ENCODE results near the gene PPIP5K2.

Gene PPIP5K2

GRCh38 chr5:103126557-103126956 lies 6.5 kb downstream of the PPIP5K2 start:
- no peak for TF ChIP-seq CTCF (IDR thresholded peaks at IDR 0.05; ENCODE audit: unreplicated experiment in 3 of 3)
- Mint-ChIP-seq H3K4me1 (peaks cover 14% of the 10 kb centered on the region), H3K4me3 (no peak overlapping the region), H3K27me3 (ENCODE audit: low read depth) (no peaks in the 10 kb centered on the region), H3K9me3 (no peaks in the 10 kb centered on the region), H3K36me3 (ENCODE audit: low read depth) (peaks cover 14% of the 10 kb centered on the region), H3K27ac (no peak overlapping the region)

DNA sequence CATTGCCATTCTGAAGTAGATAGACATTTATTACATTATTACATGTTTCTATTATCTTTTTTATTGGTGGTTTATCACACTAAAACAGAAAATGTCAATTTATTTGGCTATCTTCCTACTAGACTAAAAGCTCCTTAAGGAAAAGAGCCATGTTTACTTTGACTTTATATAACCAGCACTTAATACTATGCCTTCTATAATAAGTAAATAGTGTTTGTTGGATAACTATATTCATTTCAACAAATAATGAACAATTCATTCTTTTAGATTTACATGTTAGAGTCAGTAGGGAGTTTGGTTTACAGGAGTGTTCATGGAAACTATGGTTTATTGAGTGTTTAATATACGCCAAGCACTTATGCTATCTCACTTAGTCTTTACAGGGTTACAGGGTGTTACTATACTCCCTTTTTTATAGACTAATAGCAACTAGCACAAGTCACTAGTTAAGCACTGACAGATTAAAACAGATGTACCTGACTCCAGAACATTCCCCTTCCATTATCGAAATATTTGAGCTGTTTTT lies 7.3 kb downstream of the PPIP5K2 start:
- TF ChIP-seq CTCF (IDR thresholded peaks at IDR 0.05; ENCODE audit: unreplicated experiment in 3 of 3): no peak
- no peak overlapping the region for H3K27ac Mint-ChIP-seq
- no peaks in the 10 kb centered on the region for H3K27me3 Mint-ChIP-seq (ENCODE audit: low read depth)
- no peaks in the 10 kb centered on the region for H3K9me3 Mint-ChIP-seq
- peaks cover 18% of the 10 kb centered on the region for H3K36me3 Mint-ChIP-seq (ENCODE audit: low read depth)
- H3K4me3 Mint-ChIP-seq: no peak overlapping the region
- H3K4me1 Mint-ChIP-seq: peaks cover 6% of the 10 kb centered on the region

DNA sequence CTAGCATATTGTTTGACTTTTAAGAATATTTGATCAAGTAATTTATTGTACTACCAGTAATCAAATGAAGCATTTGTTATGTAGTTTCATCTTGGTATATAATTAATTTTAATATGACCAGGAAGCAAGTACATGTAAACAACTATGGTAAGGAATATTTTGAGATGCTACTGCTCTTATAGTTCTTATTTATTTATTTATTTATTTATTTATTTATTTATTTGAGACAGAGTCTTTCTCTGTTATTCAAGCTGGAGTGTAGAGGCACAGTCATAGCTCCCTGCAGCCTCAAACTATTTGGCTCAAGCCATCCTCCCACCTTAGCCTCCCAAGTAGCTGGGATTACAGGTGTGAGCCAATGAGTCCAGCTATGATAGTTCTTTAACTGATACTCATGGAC lies 8.1 kb downstream of the PPIP5K2 start:
- Mint-ChIP-seq H3K4me1 (no peaks in the 10 kb centered on the region), H3K36me3 (ENCODE audit: low read depth) (peaks cover 17% of the 10 kb centered on the region), H3K4me3 (no peak overlapping the region), H3K27me3 (ENCODE audit: low read depth) (no peaks in the 10 kb centered on the region), H3K9me3 (no peaks in the 10 kb centered on the region), H3K27ac (no peak overlapping the region)
- no peak for TF ChIP-seq CTCF (IDR thresholded peaks at IDR 0.05; ENCODE audit: unreplicated experiment in 3 of 3)

- Mint-ChIP-seq H3K9me3 (no peaks in the 10 kb centered on the region), H3K27me3 (ENCODE audit: low read depth) (no peaks in the 10 kb centered on the region), H3K4me3 (no peak overlapping the region), H3K27ac (no peak overlapping the region), H3K36me3 (ENCODE audit: low read depth) (peaks cover 27% of the 10 kb centered on the region), H3K4me1 (no peaks in the 10 kb centered on the region)
- no peak for TF ChIP-seq CTCF (IDR thresholded peaks at IDR 0.05; ENCODE audit: unreplicated experiment in 3 of 3)
Measured at GRCh38 chr5:103132684-103133083, 12.6 kb downstream of the PPIP5K2 start.

DNA sequence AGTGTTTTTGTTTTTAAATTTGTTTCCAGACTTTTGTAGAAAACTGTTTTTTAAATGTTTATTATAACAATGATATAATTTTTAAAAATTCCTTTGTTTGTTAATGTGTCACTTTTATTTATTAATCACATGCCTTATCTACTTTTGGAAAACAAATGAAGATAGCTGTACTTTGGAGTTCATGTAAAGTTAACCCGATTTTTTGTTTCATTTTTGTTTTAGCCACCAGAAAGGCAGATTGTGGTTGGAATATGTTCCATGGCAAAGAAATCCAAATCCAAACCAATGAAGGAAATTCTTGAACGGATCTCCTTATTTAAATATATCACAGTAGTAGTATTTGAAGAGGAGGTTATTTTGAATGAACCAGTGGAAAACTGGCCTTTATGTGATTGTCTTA lies 13.1 kb downstream of the PPIP5K2 start:
- Mint-ChIP-seq H3K4me1 (no peaks in the 10 kb centered on the region), H3K27me3 (ENCODE audit: low read depth) (no peaks in the 10 kb centered on the region), H3K36me3 (ENCODE audit: low read depth) (peaks cover 27% of the 10 kb centered on the region), H3K4me3 (no peak overlapping the region), H3K9me3 (no peaks in the 10 kb centered on the region), H3K27ac (no peak overlapping the region)
- TF ChIP-seq CTCF (IDR thresholded peaks at IDR 0.05; ENCODE audit: unreplicated experiment in 3 of 3): no peak

DNA sequence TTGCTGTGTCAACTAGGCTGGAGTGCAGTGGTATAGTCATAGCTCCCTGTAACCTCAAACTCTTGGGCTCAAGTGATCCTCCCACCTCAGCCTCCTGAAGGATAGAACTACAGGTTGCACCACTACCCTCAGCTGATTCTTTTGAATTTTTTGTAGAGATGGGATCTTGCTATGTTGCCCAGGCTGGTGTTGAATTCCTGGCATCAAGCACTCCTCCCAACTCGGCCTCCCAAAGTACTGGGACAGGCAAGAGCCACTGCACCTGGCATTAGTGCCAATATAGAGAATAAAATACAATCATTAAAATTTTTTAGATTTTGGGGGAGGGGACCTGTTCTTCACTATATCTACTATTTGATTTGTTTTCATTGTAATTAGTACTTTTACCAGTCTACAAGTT lies 15.4 kb downstream of the PPIP5K2 start:
- H3K36me3 Mint-ChIP-seq (ENCODE audit: low read depth): peaks cover 37% of the 10 kb centered on the region
- no peaks in the 10 kb centered on the region for H3K9me3 Mint-ChIP-seq
- no peak overlapping the region for H3K4me3 Mint-ChIP-seq
- no peak overlapping the region for H3K27ac Mint-ChIP-seq
- no peaks in the 10 kb centered on the region for H3K27me3 Mint-ChIP-seq (ENCODE audit: low read depth)
- no peaks in the 10 kb centered on the region for H3K4me1 Mint-ChIP-seq
- TF ChIP-seq CTCF (IDR thresholded peaks at IDR 0.05; ENCODE audit: unreplicated experiment in 3 of 3): no peak
